GM18870 (cell line): Measurements from ENCODE around the gene MARCHF10.
"Not testable (repeated sequence)": the region's sequence is repeated elsewhere in the genome, so short reads cannot be mapped to it uniquely, and the experiment has no call there.

Experiments
- ATAC-seq: cut with Tn5 transposase; IDR thresholded peaks from one replicate; pipeline ENCODE4 v1.9.1; 2021; ENCODE audit warnings: moderate library complexity; ENCODE audit not compliant: unreplicated experiment

Gene MARCHF10

GRCh38 chr17:62807812-62808575 lies at the start of gene MARCHF10:
MARCHF10 (minus strand) TSS chr17:62808314; CDS start chr17:62801735, 6,579 bp downstream.
- no peak for ATAC-seq

DNA sequence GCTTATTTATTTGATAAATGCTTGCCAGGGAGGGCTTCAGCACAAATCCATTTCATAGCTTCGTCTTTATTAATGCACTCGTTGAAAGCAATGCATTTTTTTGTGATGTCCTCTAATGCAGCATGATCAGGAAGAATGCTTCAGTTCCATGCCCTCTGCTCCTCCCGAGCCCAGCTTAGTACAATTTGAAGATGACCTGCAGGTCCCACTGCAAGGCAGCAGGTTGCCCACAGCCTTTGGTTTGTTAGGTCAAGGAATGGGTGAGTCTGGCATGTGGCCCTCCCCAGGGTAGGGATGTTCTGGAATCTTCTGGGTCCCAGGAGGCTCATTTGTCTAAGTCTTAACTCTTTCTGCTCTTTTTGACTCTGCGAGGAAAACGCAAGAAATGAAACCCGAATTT lies 49.4 kb upstream of the MARCHF10 start:
- no peak for ATAC-seq

GRCh38 chr17:62856594-62856993 lies 48.5 kb upstream of the MARCHF10 start:
- ATAC-seq, result no peak

- no peak for ATAC-seq
These were observed 47.0 kb upstream of the MARCHF10 start for GRCh38 chr17:62855156-62855555.

- no peak for ATAC-seq
These were observed 46.1 kb upstream of the MARCHF10 start for GRCh38 chr17:62854098-62854680.

DNA sequence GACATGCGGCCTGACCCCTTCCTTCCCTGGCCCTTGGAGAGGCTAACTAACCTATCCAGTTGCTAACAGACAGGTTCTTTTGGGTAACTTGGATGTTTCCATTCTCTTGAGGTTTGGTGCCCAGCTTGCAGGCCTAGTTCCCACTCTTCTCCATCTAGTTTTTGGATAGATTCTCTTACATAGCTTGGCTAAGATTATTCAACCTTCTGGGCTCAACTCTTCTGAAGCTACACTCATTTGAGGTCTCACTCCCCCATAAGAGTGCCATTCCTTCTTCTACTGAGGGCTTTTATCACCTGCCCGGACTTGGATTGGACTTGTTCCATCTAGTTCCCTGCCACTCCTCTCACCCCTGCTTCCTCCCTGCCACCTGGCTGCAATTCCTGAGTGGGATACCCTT lies 44.1 kb upstream of the MARCHF10 start:
- no peak for ATAC-seq

DNA sequence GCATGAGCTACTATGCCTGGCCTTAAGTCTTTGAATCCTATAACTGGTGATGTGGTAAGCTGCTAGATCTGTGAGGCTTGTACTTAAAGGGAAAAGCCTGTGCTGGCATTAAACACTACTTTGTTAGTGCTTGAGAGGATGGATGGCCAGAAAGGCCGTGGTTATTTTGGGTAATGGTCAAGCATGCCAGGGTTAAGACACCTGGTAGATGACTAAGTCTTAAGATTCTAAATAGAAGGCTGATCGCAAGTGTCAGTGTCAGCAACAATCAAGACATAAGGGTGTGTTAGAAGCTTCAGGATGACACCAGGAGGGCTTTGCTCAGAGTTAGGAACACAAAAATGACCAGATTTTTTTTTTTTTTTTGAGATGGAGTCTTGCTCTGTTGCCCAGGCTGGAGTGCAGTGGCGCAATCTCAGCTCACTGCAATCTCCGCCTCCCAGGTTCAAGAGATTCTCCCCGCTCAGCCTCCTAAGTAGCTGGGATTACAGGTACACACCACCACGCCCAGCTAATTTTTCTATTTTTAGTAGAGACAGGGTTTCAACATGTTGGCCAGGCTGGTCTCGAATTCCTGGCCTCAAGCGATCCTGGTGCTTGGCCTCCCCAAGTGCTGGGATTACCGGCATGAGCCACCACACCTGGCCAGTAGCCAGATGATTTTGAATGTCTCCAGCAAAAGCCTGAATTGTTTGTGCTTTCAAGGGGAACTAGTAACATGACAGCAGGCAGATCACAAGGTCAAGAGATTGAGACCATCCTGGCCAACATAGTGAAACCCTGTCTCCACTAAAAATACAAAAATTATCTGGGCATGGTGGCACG lies 41.7 kb upstream of the MARCHF10 start:
- not testable (repeated sequence) for ATAC-seq

GRCh38 chr17:62848334-62848733 lies 40.2 kb upstream of the MARCHF10 start:
- ATAC-seq, result no peak

GRCh38 chr17:62847426-62847825 lies 39.3 kb upstream of the MARCHF10 start:
- ATAC-seq, result no peak

DNA sequence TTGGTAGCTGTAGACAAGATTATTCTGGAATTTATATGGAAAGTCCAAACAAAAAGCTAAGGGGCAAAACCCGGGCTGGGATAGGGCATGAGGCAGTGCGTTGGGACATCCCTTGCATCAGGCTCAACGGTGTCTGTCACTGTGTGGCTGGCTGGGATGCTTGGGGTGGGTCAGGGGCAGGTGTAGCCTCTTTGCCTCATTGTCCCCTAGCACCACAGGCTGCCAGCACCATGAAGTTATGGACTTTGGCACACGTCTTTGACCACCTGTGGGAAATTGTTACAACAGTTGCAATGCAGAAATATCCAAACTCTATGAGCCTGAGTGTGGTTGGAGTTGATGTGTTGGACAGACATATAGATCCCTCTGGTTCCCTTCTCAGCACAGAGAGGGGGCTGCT lies 32.8 kb upstream of the MARCHF10 start:
- ATAC-seq, result no peak

DNA sequence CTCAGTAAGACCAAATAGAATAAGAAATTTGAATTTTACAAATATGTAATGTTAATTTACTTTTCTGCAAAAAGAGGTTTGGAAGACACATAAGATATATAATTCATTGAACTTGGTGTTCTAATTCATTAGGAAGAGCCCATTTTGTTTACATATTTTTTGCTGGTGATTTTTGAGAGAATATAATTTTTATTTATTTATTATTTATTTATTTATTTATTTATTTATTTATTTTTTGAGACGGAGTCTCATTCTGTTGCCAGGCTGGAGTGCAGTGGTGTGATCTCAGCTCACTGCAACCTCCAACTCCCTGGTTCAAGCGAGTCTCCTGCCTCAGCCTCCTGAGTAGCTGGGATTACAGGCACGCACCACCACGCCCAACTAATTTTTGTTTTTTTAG lies 25.7 kb upstream of the MARCHF10 start:
- ATAC-seq, result not testable (repeated sequence)

DNA sequence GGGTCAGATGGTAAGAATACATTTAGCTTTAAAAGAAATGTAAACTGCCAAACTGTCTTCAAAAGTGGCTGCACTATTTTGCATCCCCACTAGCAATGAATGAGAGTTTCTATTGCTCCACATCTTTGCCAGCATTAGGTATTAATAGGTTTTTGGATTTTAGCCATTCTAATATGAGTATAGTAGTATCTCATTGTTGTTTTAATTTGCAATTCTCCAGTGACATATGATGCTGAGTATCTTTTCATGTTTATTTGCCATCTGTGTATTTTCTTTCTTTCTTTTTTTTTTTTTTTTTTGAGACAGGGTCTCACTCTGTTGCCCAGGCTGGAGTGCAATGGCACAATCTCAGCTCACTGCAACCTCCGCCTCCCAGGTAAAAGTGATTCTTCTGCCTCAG lies 24.3 kb upstream of the MARCHF10 start:
- no peak for ATAC-seq

GRCh38 chr17:62831066-62831465 lies 23.0 kb upstream of the MARCHF10 start:
- ATAC-seq, result not testable (repeated sequence)

- ATAC-seq, result no peak
These were observed 19.8 kb upstream of the MARCHF10 start for GRCh38 chr17:62827746-62828485.

DNA sequence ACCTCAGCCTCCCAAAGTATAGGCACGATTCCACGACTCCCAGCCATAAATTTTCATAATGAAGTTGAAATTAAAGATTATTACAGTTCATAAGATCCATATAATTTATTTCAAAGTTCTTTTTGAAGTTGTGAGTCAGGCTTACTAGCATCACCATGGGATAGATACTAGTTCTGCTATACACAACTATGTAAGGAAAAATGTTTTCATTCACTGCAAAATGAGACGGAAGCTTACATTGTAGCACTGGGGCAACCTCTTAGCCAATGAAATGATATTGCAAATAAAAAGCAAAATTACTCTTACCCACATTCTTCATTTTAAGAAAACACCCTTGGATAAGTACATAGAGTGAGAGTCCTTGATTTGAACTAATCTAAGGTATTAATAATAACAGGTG lies 18.8 kb upstream of the MARCHF10 start:
- no peak for ATAC-seq

DNA sequence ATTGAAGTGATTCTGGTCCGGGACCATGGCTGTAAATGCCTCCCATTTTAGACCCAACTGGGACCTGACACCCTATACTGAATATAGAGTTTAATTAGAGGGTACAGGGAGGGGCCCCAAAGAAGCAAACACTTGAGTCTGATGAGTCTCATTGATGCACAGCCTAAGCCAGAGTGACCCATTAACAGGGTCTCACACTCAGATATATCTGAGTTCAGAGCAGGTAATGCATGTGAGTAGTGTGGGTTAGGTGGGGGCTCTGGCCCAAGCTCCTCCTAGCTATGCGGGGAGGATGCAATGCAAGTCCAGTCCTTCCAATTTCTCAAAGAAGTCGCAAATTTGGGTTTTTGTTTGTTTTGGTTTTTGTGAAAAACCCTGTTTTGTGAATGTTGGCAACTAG lies 17.1 kb upstream of the MARCHF10 start:
- no peak for ATAC-seq

GRCh38 chr17:62824290-62825131 lies 16.4 kb upstream of the MARCHF10 start:
- no peak for ATAC-seq

GRCh38 chr17:62823111-62823893 lies 15.2 kb upstream of the MARCHF10 start:
- no peak for ATAC-seq
